Lung (tissue), 12 donors: ENCODE measurements around the gene TMEM108. TPM values are rescaled to one million over a fixed set of nuclear protein-coding genes. Genes with fewer than 3 reads are reported as not detected.

Experiments
- ATAC-seq: fragments of 200-7000 bp; cut with Tn5 transposase; one replicate; pipeline ENCODE4 v1.9.1; 2020; ENCODE audit warnings: moderate number of reproducible peaks; ENCODE audit not compliant: insufficient read depth, low FRiP score
- DNase-seq, 3 donors: peaks; one replicate each; pipeline ENCODE4 v3.0.0-alpha.2; 2013 to 2017
- H3K27ac ChIP-seq, 2 donors: one replicate each; pipeline ENCODE4 v1.5.1; 2013; ENCODE audit warnings: mild to moderate bottlenecking in 2 of 2, moderate library complexity in 2 of 2, control low read depth in 1 of 2, inconsistent platforms in 1 of 2, low read depth in 1 of 2, low read length in 1 of 2
- H3K27me3 ChIP-seq, 3 donors: one replicate each; pipeline ENCODE4 v1.5.1; 2013; ENCODE audit warnings: low read length in 2 of 3; ENCODE audit not compliant: control insufficient read depth in 3 of 3, insufficient read depth in 3 of 3
- H3K36me3 ChIP-seq, 4 donors: one replicate each; pipeline ENCODE4 v1.5.1; 2013; ENCODE audit warnings: low read length in 4 of 4, mild to moderate bottlenecking in 1 of 4, moderate library complexity in 1 of 4; ENCODE audit not compliant: control insufficient read depth in 4 of 4, insufficient read depth in 4 of 4
- H3K4me1 ChIP-seq, 5 donors: one replicate each; pipeline ENCODE4 v1.5.1; 2013; ENCODE audit warnings: low read length in 5 of 5, mild to moderate bottlenecking in 2 of 5, moderate library complexity in 1 of 5; ENCODE audit not compliant: control insufficient read depth in 5 of 5, insufficient read depth in 5 of 5
- H3K4me3 ChIP-seq: one replicate; pipeline ENCODE4 v1.5.1; 2013; ENCODE audit warnings: mild to moderate bottlenecking, control low read depth, moderate library complexity
- H3K9ac ChIP-seq, 2 donors: one replicate each; pipeline ENCODE4 v1.5.1; 2013; ENCODE audit warnings: low read length in 2 of 2, control low read depth in 1 of 2; ENCODE audit not compliant: insufficient read depth in 1 of 2
- H3K9me3 ChIP-seq, 4 donors: one replicate each; pipeline ENCODE4 v1.5.1; 2013; ENCODE audit warnings: low read length in 3 of 4, mild to moderate bottlenecking in 1 of 4, moderate library complexity in 1 of 4; ENCODE audit not compliant: control insufficient read depth in 4 of 4, insufficient read depth in 3 of 4
- CTCF ChIP-seq: IDR thresholded peaks from 2 replicates; pipeline ENCODE4 v1.5.1; 2012; ENCODE audit warnings: mild to moderate bottlenecking; ENCODE audit errors: control extremely low read depth, extremely low read depth
- WGBS, 2 donors: extraction: QIAGEN DNeasy Blood & Tissue Kit; methylation state at CpG; one replicate each; pipeline ENCODE4 v1.1.7; 2013; 5-methylcytosine and 5-hydroxymethylcytosine counted together
- polyA plus RNA-seq, 2 donors: library from polyadenylated mRNA; stranded (reverse); fragments of 200-250 nt; gene quantifications; one replicate each; pipeline ENCODE4 v1.2.1, GENCODE V29; 2013
- total RNA-seq, 2 donors: library from RNA; depleted of rRNA in 1 of 2; stranded (reverse); fragments of >200 nt in 1 of 2; gene quantifications; one replicate each; pipeline ENCODE4 v1.2.1, GENCODE V29; 2014 to 2021
- donor health status: control.
- donor health status: control.
- donor health status: Bipolar disorder and iron deficiency.
- donor health status: healthy.
- donor health status: DM: yes; HTN: yes; CAD: no.

Gene TMEM108
- total and polyA plus RNA-seq, 4 donors = 3.0 to 16.9 (median 7.6) TPM

DNA sequence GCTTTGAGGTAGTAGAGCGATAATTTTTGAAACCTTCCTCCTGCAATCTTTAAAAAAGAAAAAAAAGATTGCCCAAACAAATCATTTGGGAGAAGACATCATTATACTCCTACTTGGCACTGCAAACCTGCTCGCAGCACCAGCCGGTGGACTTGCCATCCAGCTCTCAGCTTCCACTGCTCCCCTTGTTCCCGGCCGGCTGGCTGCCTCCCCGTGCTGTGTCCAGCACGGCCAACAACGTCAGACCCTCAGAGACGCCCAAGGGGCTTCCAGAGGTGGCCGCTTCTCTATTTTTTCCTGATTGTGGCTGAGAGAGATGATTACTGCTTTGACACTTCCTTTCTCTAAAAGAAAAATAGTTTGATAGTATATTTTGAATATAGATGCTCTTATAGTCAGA lies 358.7 kb downstream of the TMEM108 start:
- no peak for DNase-seq
- no peak for TF ChIP-seq CTCF
- Histone ChIP-seq H3K9me3 (peaks cover 0 to 3% (median 1%) of the 10 kb centered on the region in 4 donors), H3K4me3 (no peak overlapping the region), H3K36me3 (peaks cover 0 to 22% (median 6%) of the 10 kb centered on the region in 4 donors), H3K4me1 (peaks cover 0 to 6% (median 0%) of the 10 kb centered on the region in 5 donors), H3K27ac (no peak overlapping the region), H3K27me3 (no peaks in the 10 kb centered on the region), H3K9ac (no peak overlapping the region)
- WGBS, 2 donors = 89 to 90% methylated on average over 10 of the region's 10 CpGs
- ATAC-seq = no peak

DNA sequence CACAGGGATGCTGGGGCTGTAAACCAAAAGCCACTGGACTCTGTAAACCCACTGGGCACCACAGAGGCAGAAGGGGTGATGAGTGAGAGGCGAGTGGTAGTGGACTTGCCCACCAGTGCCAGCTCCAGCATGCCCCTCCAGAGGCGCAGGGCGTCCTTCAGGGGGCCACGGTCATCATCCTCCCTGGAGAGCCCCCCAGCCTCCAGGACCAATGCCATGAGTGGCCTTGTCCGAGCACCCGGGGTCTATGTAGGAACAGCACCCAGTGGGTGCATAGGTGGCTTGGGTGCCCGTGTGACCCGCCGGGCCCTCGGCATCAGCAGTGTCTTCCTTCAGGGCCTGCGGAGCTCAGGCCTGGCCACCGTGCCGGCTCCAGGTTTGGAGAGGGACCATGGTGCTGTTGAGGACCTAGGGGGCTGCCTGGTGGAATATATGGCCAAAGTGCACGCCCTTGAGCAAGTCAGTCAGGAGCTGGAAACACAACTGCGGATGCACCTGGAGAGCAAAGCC lies 361.9 kb downstream of the TMEM108 start, which contains the start of gene BFSP2:
Gene BFSP2 (plus strand): TSS at position 51 of the 510 bp plus-strand sequence. CDS start 28 bp downstream, at position 79.
- H3K9me3 ChIP-seq = peaks cover 0 to 2% (median 0%) of the 10 kb centered on the region in 4 donors
- ATAC-seq = no peak
- H3K27me3 ChIP-seq = no peaks in the 10 kb centered on the region
- peaks cover 0 to 6% (median 0%) of the 10 kb centered on the region in 5 donors for H3K4me1 ChIP-seq
- no peak for TF ChIP-seq CTCF
- no peak within 1 kb of the TSS for H3K9ac ChIP-seq
- DNase-seq = no peak
- peaks cover 0 to 4% (median 1%) of the 10 kb centered on the region in 4 donors for H3K36me3 ChIP-seq
- WGBS, 2 donors = 95 to 96% methylated on average over 15 of the region's 15 CpGs
- no peak within 1 kb of the TSS for H3K27ac ChIP-seq
- no peak within 1 kb of the TSS for H3K4me3 ChIP-seq

GRCh38 chr3:133401374-133402135 lies 363.4 kb downstream of the TMEM108 start:
- Histone ChIP-seq H3K9ac (no peak overlapping the region), H3K4me1 (peaks cover 0 to 6% (median 0%) of the 10 kb centered on the region in 5 donors), H3K27me3 (no peaks in the 10 kb centered on the region), H3K9me3 (peaks cover 0 to 2% (median 0%) of the 10 kb centered on the region in 4 donors), H3K36me3 (peaks cover 0 to under 1% (median 0%) of the 10 kb centered on the region in 4 donors), H3K27ac (no peak overlapping the region), H3K4me3 (no peak overlapping the region)
- TF ChIP-seq CTCF = no peak
- 70 to 86% methylated on average over 2 of the region's 2 CpGs for WGBS, 2 donors
- ATAC-seq (no peak), DNase-seq (no peak)
